BLaER1 treated with 17β-estradiol and CSF1 and Interleukin-3, amounts not matched to agents 10 nM and 100 nM (cell line): ENCODE data around the gene GBA2.

Source experiments
- H3K27ac ChIP-seq, 11 experiments: shearing (Covaris generic); formaldehyde crosslinking; 2 replicates each; pipeline ENCODE4 v1.8.1; 2022
- H3K27me3 ChIP-seq, 11 experiments: shearing (Covaris generic); formaldehyde crosslinking; 2 replicates each; pipeline ENCODE4 v1.8.1; 2022
- H3K36me3 ChIP-seq, 11 experiments: shearing (Covaris generic); formaldehyde crosslinking; 2 replicates each; pipeline ENCODE4 v1.8.1; 2022
- H3K4me1 ChIP-seq, 10 experiments: shearing (Covaris generic); formaldehyde crosslinking; 2 replicates each; pipeline ENCODE4 v1.8.1; 2022
- H3K4me2 ChIP-seq, 11 experiments: shearing (Covaris generic); formaldehyde crosslinking; 2 replicates each; pipeline ENCODE4 v1.8.1; 2022
- H3K4me3 ChIP-seq, 10 experiments: shearing (Covaris generic); formaldehyde crosslinking; 2 replicates each; pipeline ENCODE4 v1.8.1; 2022
- H3K9ac ChIP-seq, 11 experiments: shearing (Covaris generic); formaldehyde crosslinking; 2 replicates each; pipeline ENCODE4 v1.8.1; 2022
- H3K9me3 ChIP-seq, 11 experiments: shearing (Covaris generic); formaldehyde crosslinking; replicated peaks in 1 of 11; 2 replicates each; pipeline ENCODE4 v1.8.1; 2022
- H4K20me1 ChIP-seq, 11 experiments: shearing (Covaris generic); formaldehyde crosslinking; 2 replicates each; pipeline ENCODE4 v1.8.1; 2022
- Cebpa-rat ChIP-seq, 11 experiments: shearing (Covaris generic); IDR thresholded peaks; 2 replicates each; pipeline ENCODE4 v1.8.1; 2022

Gene GBA2

DNA sequence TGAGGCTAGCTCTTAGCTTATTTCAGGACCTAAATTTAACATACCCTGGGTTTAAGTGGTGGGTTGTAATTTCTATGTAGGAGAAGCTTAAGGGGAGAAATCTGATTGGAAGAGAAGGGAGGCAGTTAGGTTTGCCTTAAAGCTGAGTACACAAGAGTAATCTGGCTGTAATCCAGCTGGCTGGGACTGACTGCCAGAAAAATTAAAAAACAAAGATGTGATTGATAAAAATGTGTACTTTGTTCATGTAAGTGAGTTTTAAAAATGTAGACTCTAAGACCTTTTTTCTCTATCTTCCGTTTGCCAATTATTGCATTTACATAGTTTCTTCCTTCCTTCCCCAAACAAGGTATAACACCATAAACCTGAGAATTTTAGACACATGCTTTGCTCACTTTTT, 22.5 kb upstream of the GBA2 start:
- Histone ChIP-seq H3K4me1 (peaks cover 13 to 18% (median 17%) of the 10 kb centered on the region in 10 experiments), H3K27ac (no peak overlapping the region), H4K20me1 (no peaks in the 10 kb centered on the region), H3K36me3 (no peaks in the 10 kb centered on the region), H3K4me3 (no peak overlapping the region), H3K4me2 (no peak overlapping the region), H3K9me3 (no peaks in the 10 kb centered on the region), H3K27me3 (no peaks in the 10 kb centered on the region), H3K9ac (no peak overlapping the region)
- no peak for TF ChIP-seq Cebpa-rat (IDR thresholded peaks at IDR 0.05)

DNA sequence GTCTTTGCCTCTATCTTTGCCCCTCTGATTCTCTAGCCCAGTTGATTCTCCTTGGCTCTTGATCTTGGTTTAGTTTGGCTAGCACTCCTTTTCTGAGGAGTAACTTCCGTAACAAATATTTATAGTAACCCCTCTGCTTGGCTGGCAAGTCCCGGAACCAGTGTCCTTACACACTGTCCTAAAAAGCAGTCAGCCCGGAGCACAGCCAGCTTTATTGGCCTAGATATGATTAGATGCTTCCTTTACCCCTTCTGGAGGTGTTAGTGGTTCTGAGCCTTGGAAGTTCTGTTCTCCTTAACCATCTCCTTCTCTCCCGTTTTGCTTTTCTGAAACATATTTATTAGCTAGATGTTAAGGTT, 22.0 kb upstream of the GBA2 start:
- no peak overlapping the region for H3K27ac ChIP-seq
- H3K9ac ChIP-seq, result no peak overlapping the region
- no peaks in the 10 kb centered on the region for H4K20me1 ChIP-seq
- H3K4me1 ChIP-seq, result peaks cover 8 to 14% (median 12%) of the 10 kb centered on the region in 10 experiments
- no peaks in the 10 kb centered on the region for H3K36me3 ChIP-seq
- no peak overlapping the region for H3K4me2 ChIP-seq
- H3K9me3 ChIP-seq, result no peaks in the 10 kb centered on the region
- H3K4me3 ChIP-seq, result no peak overlapping the region
- TF ChIP-seq Cebpa-rat (IDR thresholded peaks at IDR 0.05), result no peak
- H3K27me3 ChIP-seq, result no peaks in the 10 kb centered on the region

DNA sequence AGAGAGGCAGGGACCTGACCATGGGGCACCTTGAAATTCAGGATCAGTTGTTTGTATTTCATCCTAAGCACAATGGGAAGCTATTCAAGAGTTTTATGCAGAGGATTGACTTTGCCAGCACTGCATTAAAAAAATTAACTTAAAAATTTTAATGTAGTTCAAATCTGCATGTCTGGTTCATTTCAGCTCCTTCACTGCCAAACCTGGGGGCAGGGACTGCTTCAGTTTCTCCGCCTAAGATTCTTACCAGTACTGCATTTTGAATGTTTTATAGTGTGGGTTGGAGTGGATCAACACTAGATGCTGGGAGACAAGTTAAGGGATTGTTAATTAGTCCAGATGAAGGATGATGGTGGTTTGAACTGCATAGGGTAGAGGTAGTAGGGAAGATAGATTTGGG, 20.7 kb upstream of the GBA2 start:
- Histone ChIP-seq H3K4me1 (peaks cover 0 to under 1% (median 0%) of the 10 kb centered on the region in 10 experiments; a peak in 2 of 20 replicates), H3K4me3 (no peak overlapping the region)

DNA sequence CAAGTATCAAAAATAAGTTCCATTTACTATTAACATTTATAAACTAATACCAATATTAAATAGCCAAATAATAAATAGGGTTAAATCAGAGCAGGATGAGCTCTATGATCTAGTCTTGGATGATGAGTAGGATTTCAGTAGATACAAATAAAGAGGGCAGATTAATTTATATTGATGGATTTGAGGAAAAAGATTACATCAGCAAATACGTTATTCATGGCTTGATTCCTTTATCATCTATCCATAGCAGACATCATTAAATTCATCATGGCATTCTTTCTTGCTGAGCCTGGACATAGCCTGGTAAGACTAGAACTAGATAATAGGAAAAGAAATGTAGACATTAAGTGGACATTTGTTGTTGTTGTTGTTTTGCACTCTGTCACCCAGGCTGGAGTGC, 18.4 kb upstream of the GBA2 start:
- H3K36me3 ChIP-seq, result no peaks in the 10 kb centered on the region
- H3K9me3 ChIP-seq, result 0 out of 22 replicates have a peak, but pooled peaks cover 0 to 4% (median 0%) of the 10 kb centered on the region in 11 experiments
- H3K27ac ChIP-seq, result no peak overlapping the region
- no peak overlapping the region for H3K9ac ChIP-seq
- no peaks in the 10 kb centered on the region for H3K27me3 ChIP-seq
- H3K4me2 ChIP-seq, result no peak overlapping the region
- no peaks in the 10 kb centered on the region for H4K20me1 ChIP-seq
- H3K4me3 ChIP-seq, result no peak overlapping the region
- peaks cover 0 to 5% (median 0%) of the 10 kb centered on the region in 10 experiments; a peak in 1 of 20 replicates for H3K4me1 ChIP-seq
- TF ChIP-seq Cebpa-rat (IDR thresholded peaks at IDR 0.05), result no peak

More for the DNA sequence above, 20.7 kb upstream of the GBA2 start:
- Histone ChIP-seq H3K27me3 (no peaks in the 10 kb centered on the region), H4K20me1 (no peaks in the 10 kb centered on the region), H3K9ac (no peak overlapping the region), H3K27ac (no peak overlapping the region), H3K36me3 (no peaks in the 10 kb centered on the region), H3K9me3 (no peaks in the 10 kb centered on the region), H3K4me2 (no peak overlapping the region)
- TF ChIP-seq Cebpa-rat (IDR thresholded peaks at IDR 0.05), result no peak

DNA sequence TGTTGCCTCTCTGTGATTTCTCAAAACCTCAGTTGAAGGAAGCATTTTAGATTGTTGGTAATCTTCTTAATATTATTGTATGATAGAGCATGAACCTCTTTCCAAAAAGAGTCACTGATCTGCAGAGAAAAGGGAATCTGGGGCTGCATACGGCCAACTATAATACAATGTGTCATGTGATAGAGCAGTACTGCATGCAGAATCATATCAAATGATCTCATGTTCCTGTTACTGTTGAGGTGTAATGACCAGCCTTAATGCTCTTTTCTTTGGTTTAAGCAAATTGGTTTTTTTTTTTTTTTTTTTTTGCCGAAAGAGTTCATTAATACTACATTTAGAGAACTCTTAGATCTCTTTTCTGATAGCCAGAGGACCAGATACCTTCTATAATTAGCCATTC, 18.0 kb upstream of the GBA2 start:
- H3K9ac ChIP-seq, result no peak overlapping the region
- no peak for TF ChIP-seq Cebpa-rat (IDR thresholded peaks at IDR 0.05)
- H3K27me3 ChIP-seq, result no peaks in the 10 kb centered on the region
- no peaks in the 10 kb centered on the region for H3K36me3 ChIP-seq
- no peaks in the 10 kb centered on the region for H4K20me1 ChIP-seq
- no peak overlapping the region for H3K4me2 ChIP-seq
- no peak overlapping the region for H3K27ac ChIP-seq
- H3K4me3 ChIP-seq, result no peak overlapping the region
- H3K4me1 ChIP-seq, result peaks cover 0 to 7% (median 0%) of the 10 kb centered on the region in 10 experiments; a peak in 3 of 20 replicates
- 0 out of 22 replicates have a peak, but pooled peaks cover 0 to 4% (median 0%) of the 10 kb centered on the region in 11 experiments for H3K9me3 ChIP-seq

DNA sequence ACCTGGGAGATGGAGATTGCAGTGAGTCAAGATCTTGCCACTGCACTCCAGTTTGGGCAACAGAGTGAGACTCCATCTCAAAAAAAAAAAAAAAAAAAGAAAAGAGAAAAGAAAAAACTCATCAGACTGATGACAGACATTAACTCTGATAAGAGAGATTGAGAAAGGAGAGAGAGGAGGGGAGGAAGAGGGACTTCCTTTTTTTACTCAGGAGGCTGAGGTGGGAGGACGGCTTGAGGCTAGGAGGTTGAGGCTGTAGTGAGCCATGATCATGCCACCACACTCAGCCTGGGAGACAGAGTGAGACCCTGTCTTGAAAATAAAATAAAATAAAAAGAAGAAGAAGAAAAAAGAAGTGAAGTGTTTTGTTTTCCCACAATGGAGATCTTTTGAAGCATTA, 14.8 kb upstream of the GBA2 start:
- H3K4me3 ChIP-seq, result no peak overlapping the region
- peaks cover 16 to 38% (median 27%) of the 10 kb centered on the region in 10 experiments for H3K4me1 ChIP-seq
- H3K27ac ChIP-seq, result no peak overlapping the region
- no peaks in the 10 kb centered on the region for H4K20me1 ChIP-seq
- TF ChIP-seq Cebpa-rat (IDR thresholded peaks at IDR 0.05), result no peak
- no peaks in the 10 kb centered on the region for H3K27me3 ChIP-seq
- 0 out of 22 replicates have a peak, but pooled peaks cover 0 to 4% (median 0%) of the 10 kb centered on the region in 11 experiments for H3K9me3 ChIP-seq
- no peak overlapping the region for H3K9ac ChIP-seq
- H3K36me3 ChIP-seq, result no peaks in the 10 kb centered on the region
- no peak overlapping the region for H3K4me2 ChIP-seq

DNA sequence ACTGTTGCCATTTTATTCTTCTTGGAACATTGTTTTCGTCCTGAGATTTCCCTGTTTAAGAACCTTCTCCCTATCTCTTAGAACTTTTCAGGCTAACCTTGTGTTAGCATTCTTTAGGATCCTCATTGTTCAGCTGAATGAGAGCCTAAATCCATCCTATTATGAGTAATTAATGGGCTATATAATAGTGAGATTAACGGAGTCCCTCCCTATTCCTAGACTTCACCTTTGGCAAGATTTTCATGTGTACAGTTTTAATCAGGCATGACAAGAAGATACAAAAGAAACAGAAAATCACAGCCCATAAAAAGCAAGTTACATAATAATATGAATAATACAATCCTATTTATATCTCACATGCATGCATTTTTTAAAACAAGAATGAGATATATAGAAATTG, 14.2 kb upstream of the GBA2 start:
- Histone ChIP-seq H3K27me3 (no peaks in the 10 kb centered on the region), H3K9me3 (0 out of 22 replicates have a peak, but pooled peaks cover 0 to 4% (median 0%) of the 10 kb centered on the region in 11 experiments)
- TF ChIP-seq Cebpa-rat (IDR thresholded peaks at IDR 0.05), result no peak

DNA sequence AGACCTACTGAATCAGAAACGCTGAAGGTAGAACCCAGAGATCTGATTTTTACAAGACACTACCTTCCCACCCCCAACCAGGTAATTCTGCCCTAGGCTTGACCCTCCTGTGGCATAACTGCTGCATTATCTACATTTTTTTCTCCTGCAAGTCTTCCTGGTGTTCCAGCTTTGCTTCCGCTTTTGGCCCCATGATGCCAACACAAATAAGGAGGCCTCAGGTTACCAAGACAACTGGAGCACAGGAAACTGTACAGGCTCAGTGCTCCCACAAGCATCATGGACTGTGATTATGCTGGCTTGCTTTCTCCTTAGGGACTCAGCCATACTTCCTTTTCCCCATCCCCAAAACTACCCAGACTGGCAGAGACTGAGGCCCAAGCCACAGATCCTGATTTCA, 11.6 kb upstream of the GBA2 start:
- H3K4me1 ChIP-seq, result peaks cover 48 to 69% (median 59%) of the 10 kb centered on the region in 10 experiments
- no peak overlapping the region; a peak in 1 of 22 replicates for H3K9ac ChIP-seq
- no peak for TF ChIP-seq Cebpa-rat (IDR thresholded peaks at IDR 0.05)
- H3K4me2 ChIP-seq, result peak overlapping the region; percentile 41 to 99 (median 79)
- 0 out of 22 replicates have a peak, but pooled peaks cover 0 to 4% (median 0%) of the 10 kb centered on the region in 11 experiments for H3K9me3 ChIP-seq
- no peaks in the 10 kb centered on the region for H3K36me3 ChIP-seq
- no peaks in the 10 kb centered on the region for H3K27me3 ChIP-seq
- peak overlapping the region in 3 of 11 experiments; percentile 14 to 51 (median 40); a peak in 3 of 22 replicates for H3K27ac ChIP-seq
- H3K4me3 ChIP-seq, result peak overlapping the region in 1 of 10 experiments; percentile 5; a peak in 1 of 20 replicates
- peaks cover 0 to 7% (median 0%) of the 10 kb centered on the region in 11 experiments; a peak in 1 of 22 replicates for H4K20me1 ChIP-seq

More for the DNA sequence above, 14.2 kb upstream of the GBA2 start:
- Histone ChIP-seq H3K27ac (no peak overlapping the region), H3K9ac (no peak overlapping the region), H3K36me3 (no peaks in the 10 kb centered on the region), H3K4me2 (no peak overlapping the region), H3K4me1 (peaks cover 23 to 44% (median 33%) of the 10 kb centered on the region in 10 experiments), H4K20me1 (no peaks in the 10 kb centered on the region), H3K4me3 (no peak overlapping the region)

DNA sequence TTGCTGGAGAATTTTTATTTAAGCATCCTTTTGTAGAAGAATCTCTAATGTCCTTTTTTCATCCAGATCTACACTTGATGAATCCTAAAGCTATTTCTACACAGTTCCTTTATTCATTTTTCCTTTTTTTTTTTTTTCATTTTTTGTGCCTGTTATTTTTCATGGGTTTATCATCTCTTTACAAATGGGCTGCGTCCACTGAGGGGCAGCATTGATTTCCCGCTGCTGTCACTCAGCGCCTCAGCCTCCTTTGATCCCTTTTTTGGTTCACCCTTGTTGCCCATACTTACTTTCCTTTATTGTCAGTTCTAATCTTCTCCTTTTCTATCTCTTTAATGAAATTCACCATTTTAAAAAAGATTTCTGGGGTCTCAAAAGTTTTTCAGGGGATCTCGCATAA, 10.8 kb upstream of the GBA2 start:
- no peak overlapping the region for H3K9ac ChIP-seq
- peaks cover 0 to 7% (median 0%) of the 10 kb centered on the region in 11 experiments; a peak in 1 of 22 replicates for H4K20me1 ChIP-seq
- H3K27me3 ChIP-seq, result no peaks in the 10 kb centered on the region
- peaks cover 0 to 7% (median 0%) of the 10 kb centered on the region in 11 experiments; a peak in 8 of 22 replicates for H3K36me3 ChIP-seq
- no peak overlapping the region for H3K4me3 ChIP-seq
- H3K27ac ChIP-seq, result no peak overlapping the region
- H3K9me3 ChIP-seq, result 0 out of 22 replicates have a peak, but pooled peaks cover 0 to 4% (median 0%) of the 10 kb centered on the region in 11 experiments
- peak overlapping the region in 10 of 11 experiments; percentile 41 to 99 (median 93); a peak in 17 of 22 replicates for H3K4me2 ChIP-seq
- no peak for TF ChIP-seq Cebpa-rat (IDR thresholded peaks at IDR 0.05)
- peaks cover 50 to 75% (median 67%) of the 10 kb centered on the region in 10 experiments for H3K4me1 ChIP-seq
